ENCODE data around the gene RAD18.

Gene RAD18

GRCh38 chr3:8996681-8997121 is 33.4 kb upstream of the RAD18 start:
- TF ChIP-seq REST (IDR thresholded peaks at IDR 0.05; ENCODE audit: low read depth) (no peak), ZBTB7A (IDR thresholded peaks at IDR 0.05; ENCODE audit: low read depth) (no peak), EP300 (IDR thresholded peaks at IDR 0.05; ENCODE audit: borderline replicate concordance) (no peak), MAX (IDR thresholded peaks at IDR 0.05) (no peak), EGR1 (IDR thresholded peaks at IDR 0.05) (no peak), YY1 (IDR thresholded peaks at IDR 0.05; ENCODE audit: low read depth) (no peak), NFIC (IDR thresholded peaks at IDR 0.05) (no peak), TCF12 (IDR thresholded peaks at IDR 0.05; ENCODE audit: low read depth) (no peak), TAF1 (IDR thresholded peaks at IDR 0.05; ENCODE audit: low read depth) (no peak), FOXM1 (IDR thresholded peaks at IDR 0.05; ENCODE audit: borderline replicate concordance, low read depth) (no peak), CREB1 (IDR thresholded peaks at IDR 0.05; ENCODE audit: low read depth) (no peak)

- no peak for TF ChIP-seq RAD21 (IDR thresholded peaks at IDR 0.05; ENCODE audit: low read depth)
- no peak for TF ChIP-seq EGR1 (IDR thresholded peaks at IDR 0.05)
- TF ChIP-seq CEBPB (IDR thresholded peaks at IDR 0.05), result no peak
- no peak for TF ChIP-seq EP300 (IDR thresholded peaks at IDR 0.05; ENCODE audit: borderline replicate concordance)
- no peak for TF ChIP-seq REST (IDR thresholded peaks at IDR 0.05; ENCODE audit: low read depth)
- no peak for TF ChIP-seq YY1 (IDR thresholded peaks at IDR 0.05; ENCODE audit: low read depth)
- no peak for TF ChIP-seq NFIC (IDR thresholded peaks at IDR 0.05)
- TF ChIP-seq ZBTB7A (IDR thresholded peaks at IDR 0.05; ENCODE audit: low read depth), result no peak
- no peak for TF ChIP-seq TCF12 (IDR thresholded peaks at IDR 0.05; ENCODE audit: low read depth)
- no peak for TF ChIP-seq TAF1 (IDR thresholded peaks at IDR 0.05; ENCODE audit: low read depth)
- no peak for TF ChIP-seq MAX (IDR thresholded peaks at IDR 0.05)
- TF ChIP-seq CREB1 (IDR thresholded peaks at IDR 0.05; ENCODE audit: low read depth), result no peak
- TF ChIP-seq USF1 (IDR thresholded peaks at IDR 0.05), result no peak
- no peak for TF ChIP-seq FOXM1 (IDR thresholded peaks at IDR 0.05; ENCODE audit: borderline replicate concordance, low read depth)
Observed at GRCh38 chr3:8996216-8996615, 32.9 kb upstream of the RAD18 start.

GRCh38 chr3:8994226-8994625 is 31.0 kb upstream of the RAD18 start:
- TF ChIP-seq REST (IDR thresholded peaks at IDR 0.05; ENCODE audit: low read depth) (no peak), YY1 (IDR thresholded peaks at IDR 0.05; ENCODE audit: low read depth) (no peak), TCF12 (IDR thresholded peaks at IDR 0.05; ENCODE audit: low read depth) (no peak)

GRCh38 chr3:8993331-8993730 is 30.1 kb upstream of the RAD18 start:
- TF ChIP-seq EP300 (IDR thresholded peaks at IDR 0.05; ENCODE audit: borderline replicate concordance) (no peak), CREB1 (IDR thresholded peaks at IDR 0.05; ENCODE audit: low read depth) (no peak), TCF12 (IDR thresholded peaks at IDR 0.05; ENCODE audit: low read depth) (no peak), USF1 (IDR thresholded peaks at IDR 0.05) (no peak)

- TF ChIP-seq USF1 (IDR thresholded peaks at IDR 0.05) (no peak), FOXM1 (IDR thresholded peaks at IDR 0.05; ENCODE audit: borderline replicate concordance, low read depth) (no peak), REST (IDR thresholded peaks at IDR 0.05; ENCODE audit: low read depth) (no peak), TAF1 (IDR thresholded peaks at IDR 0.05; ENCODE audit: low read depth) (no peak), TEAD4 (IDR thresholded peaks at IDR 0.05) (no peak), MAX (IDR thresholded peaks at IDR 0.05) (no peak), YY1 (IDR thresholded peaks at IDR 0.05; ENCODE audit: low read depth) (no peak), TCF12 (IDR thresholded peaks at IDR 0.05; ENCODE audit: low read depth) (no peak), EP300 (IDR thresholded peaks at IDR 0.05; ENCODE audit: borderline replicate concordance) (no peak), CEBPB (IDR thresholded peaks at IDR 0.05) (no peak), RAD21 (IDR thresholded peaks at IDR 0.05; ENCODE audit: low read depth) (no peak), EGR1 (IDR thresholded peaks at IDR 0.05) (no peak), ZBTB7A (IDR thresholded peaks at IDR 0.05; ENCODE audit: low read depth) (no peak), NFIC (IDR thresholded peaks at IDR 0.05) (no peak), CREB1 (IDR thresholded peaks at IDR 0.05; ENCODE audit: low read depth) (no peak)
Observed at GRCh38 chr3:8992854-8993253, 29.6 kb upstream of the RAD18 start.
